ENCODE results near the gene PDXK.
A peak's percentile ranks its signal among the peaks of the same experiment; 100 is the strongest.

The PDXK gene

GRCh38 chr21:43727519-43728153 lies 8.7 kb downstream of the PDXK start:
- DNase-seq (ENCODE audit: low spot score): no peak
- Histone ChIP-seq H3K4me3 (peak overlapping the region; percentile 72), H3K27ac (peak overlapping the region; percentile 92 to 97)
- TF ChIP-seq, protein P1, sequence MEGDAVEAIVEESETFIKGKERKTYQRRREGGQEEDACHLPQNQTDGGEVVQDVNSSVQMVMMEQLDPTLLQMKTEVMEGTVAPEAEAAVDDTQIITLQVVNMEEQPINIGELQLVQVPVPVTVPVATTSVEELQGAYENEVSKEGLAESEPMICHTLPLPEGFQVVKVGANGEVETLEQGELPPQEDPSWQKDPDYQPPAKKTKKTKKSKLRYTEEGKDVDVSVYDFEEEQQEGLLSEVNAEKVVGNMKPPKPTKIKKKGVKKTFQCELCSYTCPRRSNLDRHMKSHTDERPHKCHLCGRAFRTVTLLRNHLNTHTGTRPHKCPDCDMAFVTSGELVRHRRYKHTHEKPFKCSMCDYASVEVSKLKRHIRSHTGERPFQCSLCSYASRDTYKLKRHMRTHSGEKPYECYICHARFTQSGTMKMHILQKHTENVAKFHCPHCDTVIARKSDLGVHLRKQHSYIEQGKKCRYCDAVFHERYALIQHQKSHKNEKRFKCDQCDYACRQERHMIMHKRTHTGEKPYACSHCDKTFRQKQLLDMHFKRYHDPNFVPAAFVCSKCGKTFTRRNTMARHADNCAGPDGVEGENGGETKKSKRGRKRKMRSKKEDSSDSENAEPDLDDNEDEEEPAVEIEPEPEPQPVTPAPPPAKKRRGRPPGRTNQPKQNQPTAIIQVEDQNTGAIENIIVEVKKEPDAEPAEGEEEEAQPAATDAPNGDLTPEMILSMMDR (IDR thresholded peaks at IDR 0.05): no peak

DNA sequence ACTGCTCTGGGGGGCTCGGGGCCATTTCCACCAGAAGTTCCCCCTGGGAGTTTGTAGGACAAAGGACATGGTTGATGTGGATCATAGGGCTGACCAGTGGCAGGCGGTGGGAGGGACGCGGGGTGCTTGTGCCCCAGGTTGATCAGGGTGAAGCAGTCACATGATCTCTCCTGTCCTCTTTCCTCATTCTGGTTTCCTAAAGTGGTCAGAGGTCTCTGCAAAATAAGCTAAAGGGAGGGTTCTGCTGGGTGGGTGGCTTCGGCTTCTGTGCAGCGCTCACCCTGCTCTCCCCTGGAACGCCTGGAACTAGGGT lies 9.2 kb downstream of the PDXK start:
- TF ChIP-seq, protein P1 (IDR thresholded peaks at IDR 0.05): no peak
- Histone ChIP-seq H3K4me3 (peak overlapping the region; percentile 72), H3K27ac (peak overlapping the region; percentile 92 to 97)
- no peak for DNase-seq (ENCODE audit: low spot score)

DNA sequence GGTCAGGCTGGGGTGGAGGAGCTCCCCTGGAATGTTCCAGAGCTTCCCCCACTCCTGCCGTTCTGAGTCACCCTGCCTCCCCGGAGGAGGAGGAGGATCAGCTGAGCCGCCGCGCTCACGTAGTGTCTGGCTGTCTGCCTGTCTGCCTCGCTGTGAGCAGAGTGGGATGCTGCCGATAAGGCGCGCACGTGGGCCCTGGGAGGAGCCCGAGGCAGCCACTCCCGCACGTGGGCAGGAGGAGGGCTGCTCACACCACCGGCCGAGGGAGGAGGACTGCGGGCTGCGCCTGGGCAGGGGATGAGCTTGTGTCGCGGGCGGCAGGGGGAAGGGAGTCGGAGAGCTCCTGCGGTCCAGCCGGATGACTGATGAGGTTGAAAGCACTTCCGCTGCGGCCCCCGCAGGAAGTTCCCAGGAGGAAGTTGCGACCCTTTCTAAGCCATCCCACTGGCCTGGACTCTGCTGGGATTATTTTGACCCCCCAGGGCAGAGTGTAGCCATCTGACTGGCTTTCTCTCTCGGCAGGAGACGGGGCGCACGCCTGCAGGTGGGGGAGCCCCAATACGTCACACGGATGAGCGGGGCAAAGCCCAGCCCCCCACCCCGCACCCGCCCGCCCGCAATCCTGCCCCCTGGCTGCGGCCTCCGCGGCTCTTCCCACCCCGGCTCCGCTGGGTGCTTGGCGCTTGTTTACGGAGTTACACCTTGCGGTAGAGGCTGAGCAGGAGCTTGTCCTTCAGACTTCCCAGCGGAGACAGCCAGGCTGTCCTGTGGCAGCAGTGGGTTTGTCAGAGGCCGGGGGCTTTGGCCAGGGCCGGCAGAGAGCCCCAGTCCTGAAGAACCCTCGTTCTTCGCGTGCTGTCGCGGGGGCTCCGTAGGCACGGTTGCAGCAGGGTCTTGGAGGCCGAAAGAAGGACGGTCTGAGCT lies 9.8 kb downstream of the PDXK start:
- Histone ChIP-seq H3K27ac (peak overlapping the region; percentile 92 to 97), H3K4me3 (peak overlapping the region; percentile 72)
- TF ChIP-seq, protein P1 (IDR thresholded peaks at IDR 0.05): peak; percentile 35
- peak; percentile 98 for DNase-seq (ENCODE audit: low spot score)

DNA sequence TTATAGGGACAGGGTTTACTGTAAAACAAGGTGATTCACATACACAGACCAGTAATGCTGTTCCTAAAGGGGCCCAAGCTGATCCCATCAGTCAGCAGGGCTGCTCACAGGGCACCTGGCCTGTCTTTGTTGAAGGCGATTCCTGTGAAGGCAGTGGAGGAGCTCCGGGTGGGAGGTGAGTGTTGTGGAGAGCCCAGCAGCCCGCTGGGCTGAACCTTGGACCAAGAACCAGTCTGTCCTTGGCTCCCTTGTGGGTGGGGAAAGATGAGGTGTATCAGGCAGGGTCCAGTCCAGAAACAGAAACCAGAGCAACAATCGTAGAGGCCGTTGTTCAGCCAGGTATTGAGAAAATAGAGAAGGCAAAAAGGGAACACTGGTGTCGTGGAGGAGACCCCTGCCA lies 12.5 kb downstream of the PDXK start:
- Histone ChIP-seq H3K27ac (peak overlapping the region in 1 of 2 donors; percentile 39), H3K4me3 (no peak overlapping the region)
- DNase-seq (ENCODE audit: low spot score): no peak
- TF ChIP-seq, protein P1 (IDR thresholded peaks at IDR 0.05): no peak

- no peak for DNase-seq (ENCODE audit: low spot score)
- peak overlapping the region; percentile 7 for H3K4me3 ChIP-seq
- peak overlapping the region in 1 of 2 donors; percentile 39 for H3K27ac ChIP-seq
- TF ChIP-seq, protein P1 (IDR thresholded peaks at IDR 0.05): no peak
These were observed 13.2 kb downstream of the PDXK start for GRCh38 chr21:43731891-43732711.

DNA sequence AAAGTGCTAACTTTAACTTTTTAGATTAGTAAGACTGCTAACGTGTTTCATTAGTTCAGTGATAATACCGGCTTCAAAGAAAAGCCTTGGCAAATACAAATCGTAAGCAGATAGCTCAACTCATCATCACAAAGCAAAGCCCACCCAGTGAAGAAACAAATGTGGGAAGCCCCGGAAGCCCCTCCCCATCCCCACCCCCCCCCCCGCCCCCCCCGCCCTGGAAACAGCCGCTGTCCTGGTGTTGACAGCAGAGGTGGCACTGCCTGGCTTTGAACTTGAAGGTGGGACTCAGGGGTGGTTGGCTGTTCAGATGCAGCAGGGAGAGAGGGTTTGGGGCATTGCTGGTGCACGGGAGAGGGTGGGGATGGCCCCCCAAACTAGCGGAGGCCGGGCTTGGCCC lies 14.1 kb downstream of the PDXK start:
- no peak for DNase-seq (ENCODE audit: low spot score)
- Histone ChIP-seq H3K27ac (peak overlapping the region in 1 of 2 donors; percentile 56), H3K4me3 (no peak overlapping the region)
- TF ChIP-seq, protein P1 (IDR thresholded peaks at IDR 0.05): no peak
